ENCODE data around the gene APCS.

- TF ChIP-seq CTCF (IDR thresholded peaks at IDR 0.05): no peak
- TF ChIP-seq POLR2A (IDR thresholded peaks at IDR 0.05): no peak
These were observed at the start of gene APCS for GRCh38 chr1:159587461-159587951.
